Smooth muscle cell (in vitro differentiated cells): ENCODE results near the gene HAUS1. TPM values are rescaled to one million over a fixed set of nuclear protein-coding genes. Genes with fewer than 3 reads are reported as not detected.

ENCODE experiments used
- DNase-seq: peaks from one replicate; lab custom pipeline; 2025; ENCODE audit not compliant: unreplicated experiment; lab: John Stamatoyannopoulos, UW
- H2AFZ ChIP-seq: fragments of 200-600 bp; sonication (generic); 2 replicates; pipeline ENCODE4 v1.6.0; 2016; ENCODE audit warnings: antibody characterized with exemption, low read depth, mild to moderate bottlenecking
- H3F3A ChIP-seq: fragments of 200-600 bp; sonication (generic); 2 replicates; pipeline ENCODE4 v1.6.0; 2017; ENCODE audit warnings: antibody characterized with exemption, low read depth
- H3K27ac ChIP-seq: fragments of 200-600 bp; sonication (generic); 2 replicates; pipeline ENCODE4 v1.5.1; 2016; ENCODE audit warnings: low read depth, mild to moderate bottlenecking
- H3K27me3 ChIP-seq: fragments of 200-600 bp; sonication (generic); 2 replicates; pipeline ENCODE4 v1.6.1; 2016; ENCODE audit warnings: low read depth, mild to moderate bottlenecking
- H3K36me3 ChIP-seq: fragments of 200-600 bp; sonication (generic); 2 replicates; pipeline ENCODE4 v1.5.1; 2016; ENCODE audit warnings: low read depth
- H3K4me1 ChIP-seq: fragments of 200-600 bp; sonication (generic); 2 replicates; pipeline ENCODE4 v1.5.1; 2016; ENCODE audit warnings: low read depth
- H3K4me2 ChIP-seq: fragments of 200-600 bp; sonication (generic); 2 replicates; pipeline ENCODE4 v1.6.0; 2016; ENCODE audit warnings: mild to moderate bottlenecking
- H3K4me3 ChIP-seq: fragments of 200-600 bp; sonication (generic); 2 replicates; pipeline ENCODE4 v1.5.1; 2016; ENCODE audit warnings: mild to moderate bottlenecking
- H3K79me2 ChIP-seq: fragments of 200-600 bp; sonication (generic); 2 replicates; pipeline ENCODE4 v1.6.0; 2016; ENCODE audit warnings: low read depth, mild to moderate bottlenecking
- H3K9ac ChIP-seq: fragments of 200-600 bp; sonication (generic); 2 replicates; pipeline ENCODE4 v1.6.0; 2016; ENCODE audit warnings: low read depth
- H3K9me3 ChIP-seq: fragments of 200-600 bp; sonication (generic); replicated peaks from 2 replicates; pipeline ENCODE4 v1.5.1; 2016; ENCODE audit warnings: low read depth
- H4K20me1 ChIP-seq: fragments of 200-600 bp; sonication (generic); 2 replicates; pipeline ENCODE4 v1.6.0; 2016; ENCODE audit warnings: low read depth
- whole genome bisulfite sequencing: methylation state at CpG from one replicate; pipeline ENCODE4 v1.1.7; 2016; ENCODE audit warnings: low lambda C conversion rate; 5-methylcytosine and 5-hydroxymethylcytosine counted together
- polyA plus RNA-seq: library from polyadenylated mRNA; unstranded; fragments of >200 nt; fragmentation: Nextera tagmentation; extraction: Ambion mirVana; gene quantifications from 2 replicates; pipeline ENCODE4 v1.2.1, GENCODE V29; 2016
- total RNA-seq: library from RNA; depleted of rRNA; stranded (reverse); fragments of >200 nt; gene quantifications from 2 replicates; pipeline ENCODE4 v1.2.3, GENCODE V29; 2014
- TF ChIP-seq, protein P1 (sequence below): fragments of 200-600 bp; sonication (generic); IDR thresholded peaks from 2 replicates; pipeline ENCODE4 v1.5.1; 2017; ENCODE audit warnings: borderline replicate concordance, mild to moderate bottlenecking, antibody characterized with exemption; ENCODE audit not compliant: insufficient read depth, poor library complexity, severe bottlenecking

Gene HAUS1
- total and polyA plus RNA-seq, 2 experiments from 2014 or later, result 44.2 to 50.6 TPM

DNA sequence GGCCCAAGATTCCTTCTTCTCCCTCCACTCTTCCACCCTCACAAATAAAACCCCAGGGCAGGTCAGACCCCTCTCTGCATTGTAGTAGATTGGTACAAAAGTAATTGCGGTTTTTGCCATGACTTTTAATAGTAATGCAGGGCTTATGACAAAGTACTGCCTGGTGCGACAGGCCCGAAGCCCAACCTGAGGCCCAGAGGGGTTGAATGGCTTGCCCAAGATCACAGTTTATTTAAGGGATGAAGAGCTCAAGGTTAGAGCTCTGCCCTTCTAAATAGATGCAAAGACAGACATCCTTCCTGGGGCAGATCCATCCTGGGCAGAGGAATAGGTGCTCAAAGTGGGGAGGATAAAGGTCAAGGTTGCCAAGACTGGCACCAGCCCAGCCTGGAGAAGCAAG is 31.2 kb upstream of the HAUS1 start:
- no peaks in the 10 kb centered on the region for H3K9me3 ChIP-seq

DNA sequence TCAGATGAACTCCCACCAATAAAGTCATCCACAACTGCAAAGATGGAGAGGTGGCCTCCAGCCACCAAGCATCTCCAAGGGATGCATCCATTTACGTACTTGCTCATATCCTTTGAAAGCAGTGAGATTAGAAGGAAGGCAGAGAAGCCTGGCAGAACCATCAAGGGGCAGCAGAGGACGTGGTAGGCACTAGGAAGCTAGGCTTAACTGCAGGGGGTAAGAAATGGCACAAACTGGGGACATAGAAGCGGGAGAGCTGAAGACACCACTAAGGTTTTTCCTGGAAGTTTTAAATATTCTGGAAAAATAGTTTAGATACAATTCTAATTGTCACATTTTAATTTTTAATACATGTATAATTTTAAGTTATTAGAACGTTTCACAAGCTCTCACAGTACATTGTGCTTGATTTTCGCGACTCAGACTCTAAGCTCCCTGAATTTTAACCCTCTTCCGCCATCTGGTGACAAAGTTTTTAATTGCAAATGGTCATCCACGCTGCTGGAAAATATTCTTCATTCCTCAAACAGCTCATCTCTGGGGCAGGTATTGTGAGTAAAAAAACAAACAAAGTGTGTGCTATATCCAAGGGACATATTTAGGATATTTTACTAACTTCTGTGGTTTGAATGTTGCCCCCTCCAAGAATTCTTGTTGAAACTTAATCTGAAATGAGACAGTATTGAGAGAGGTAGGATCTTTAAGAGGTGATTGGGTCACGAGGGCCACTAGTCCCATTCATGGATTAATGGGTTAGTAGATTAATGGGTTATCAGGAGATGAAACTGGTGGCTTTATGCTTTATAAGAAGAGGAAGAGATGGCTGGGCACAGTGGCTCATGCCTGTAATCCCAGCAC is 30.5 kb upstream of the HAUS1 start:
- TF ChIP-seq, protein P1, sequence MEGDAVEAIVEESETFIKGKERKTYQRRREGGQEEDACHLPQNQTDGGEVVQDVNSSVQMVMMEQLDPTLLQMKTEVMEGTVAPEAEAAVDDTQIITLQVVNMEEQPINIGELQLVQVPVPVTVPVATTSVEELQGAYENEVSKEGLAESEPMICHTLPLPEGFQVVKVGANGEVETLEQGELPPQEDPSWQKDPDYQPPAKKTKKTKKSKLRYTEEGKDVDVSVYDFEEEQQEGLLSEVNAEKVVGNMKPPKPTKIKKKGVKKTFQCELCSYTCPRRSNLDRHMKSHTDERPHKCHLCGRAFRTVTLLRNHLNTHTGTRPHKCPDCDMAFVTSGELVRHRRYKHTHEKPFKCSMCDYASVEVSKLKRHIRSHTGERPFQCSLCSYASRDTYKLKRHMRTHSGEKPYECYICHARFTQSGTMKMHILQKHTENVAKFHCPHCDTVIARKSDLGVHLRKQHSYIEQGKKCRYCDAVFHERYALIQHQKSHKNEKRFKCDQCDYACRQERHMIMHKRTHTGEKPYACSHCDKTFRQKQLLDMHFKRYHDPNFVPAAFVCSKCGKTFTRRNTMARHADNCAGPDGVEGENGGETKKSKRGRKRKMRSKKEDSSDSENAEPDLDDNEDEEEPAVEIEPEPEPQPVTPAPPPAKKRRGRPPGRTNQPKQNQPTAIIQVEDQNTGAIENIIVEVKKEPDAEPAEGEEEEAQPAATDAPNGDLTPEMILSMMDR, result peak; percentile 64
- no peaks in the 10 kb centered on the region for H3K27me3 ChIP-seq
- no peak overlapping the region for H3K27ac ChIP-seq
- H2AFZ ChIP-seq, result no peak overlapping the region
- H3K9me3 ChIP-seq, result no peaks in the 10 kb centered on the region
- no peaks in the 10 kb centered on the region for H3K79me2 ChIP-seq
- no peak for DNase-seq
- no peaks in the 10 kb centered on the region for H3K36me3 ChIP-seq
- H3K4me2 ChIP-seq, result no peak overlapping the region
- H3K4me1 ChIP-seq, result peaks cover 4% of the 10 kb centered on the region
- no peaks in the 10 kb centered on the region for H4K20me1 ChIP-seq
- H3F3A ChIP-seq, result peaks cover 23% of the 10 kb centered on the region
- 30% methylated on average over 9 of the region's 9 CpGs for WGBS
- no peak overlapping the region for H3K4me3 ChIP-seq
- H3K9ac ChIP-seq, result no peak overlapping the region

More for the DNA sequence above, 31.2 kb upstream of the HAUS1 start:
- no peak overlapping the region for H3K9ac ChIP-seq
- peaks cover 4% of the 10 kb centered on the region for H3K4me1 ChIP-seq
- WGBS, result 93% methylated on average over 3 of the region's 3 CpGs
- TF ChIP-seq, protein P1, result no peak
- no peak overlapping the region for H3K4me3 ChIP-seq
- H3K79me2 ChIP-seq, result no peaks in the 10 kb centered on the region
- H3K27ac ChIP-seq, result no peak overlapping the region
- H2AFZ ChIP-seq, result no peak overlapping the region
- no peak for DNase-seq
- no peaks in the 10 kb centered on the region for H3K36me3 ChIP-seq
- H3K27me3 ChIP-seq, result no peaks in the 10 kb centered on the region
- H4K20me1 ChIP-seq, result no peaks in the 10 kb centered on the region
- H3K4me2 ChIP-seq, result no peak overlapping the region
- H3F3A ChIP-seq, result peaks cover 23% of the 10 kb centered on the region

DNA sequence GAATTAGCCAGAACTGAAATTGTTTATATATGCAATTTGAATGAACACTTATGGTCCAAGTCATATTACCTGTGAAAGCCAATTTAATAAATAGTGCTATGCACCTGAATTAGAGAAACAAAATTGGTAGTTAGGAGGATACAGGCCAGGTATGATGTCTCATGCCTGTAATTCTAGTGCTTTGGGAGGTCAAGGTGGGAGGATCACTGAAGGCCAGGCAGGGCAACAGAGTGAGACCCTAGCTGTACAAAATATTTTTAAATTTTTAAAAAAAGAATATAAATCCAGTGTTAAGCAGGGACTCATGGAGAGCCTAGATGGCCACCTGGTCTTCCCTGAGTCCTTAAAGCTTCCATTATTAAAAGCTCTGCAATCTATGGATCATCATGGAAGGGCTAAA is 24.8 kb upstream of the HAUS1 start:
- H3K27ac ChIP-seq, result no peak overlapping the region
- TF ChIP-seq, protein P1, result no peak
- H3K27me3 ChIP-seq, result no peaks in the 10 kb centered on the region
- H2AFZ ChIP-seq, result no peak overlapping the region
- no peak overlapping the region for H3K4me2 ChIP-seq
- DNase-seq, result no peak
- no peaks in the 10 kb centered on the region for H3K9me3 ChIP-seq
- H3K79me2 ChIP-seq, result peaks cover 3% of the 10 kb centered on the region
- H3K36me3 ChIP-seq, result peaks cover 30% of the 10 kb centered on the region
- H4K20me1 ChIP-seq, result peaks cover 20% of the 10 kb centered on the region
- H3K4me1 ChIP-seq, result no peaks in the 10 kb centered on the region
- no peak overlapping the region for H3K4me3 ChIP-seq
- no peak overlapping the region for H3K9ac ChIP-seq
- H3F3A ChIP-seq, result peaks cover 33% of the 10 kb centered on the region

DNA sequence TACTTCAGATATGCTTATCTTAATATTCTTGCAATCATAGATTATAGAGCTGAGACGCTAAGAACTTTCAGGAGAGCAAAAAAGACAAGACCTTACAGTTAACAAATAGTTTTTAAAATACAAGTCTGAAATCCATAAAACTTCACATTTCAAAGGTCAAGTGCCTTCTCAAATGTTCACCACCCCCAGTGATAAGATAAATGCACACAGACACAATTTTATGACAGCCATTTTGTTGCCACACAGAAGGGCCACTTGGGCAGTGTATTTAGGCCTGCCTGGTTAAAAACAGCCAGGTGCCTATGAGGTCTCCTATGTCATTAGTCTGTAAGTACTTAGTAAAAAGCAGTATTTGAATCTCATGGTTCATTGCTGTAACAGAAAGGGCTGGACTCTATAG is 24.0 kb upstream of the HAUS1 start:
- WGBS, result 80% methylated on average over 1 of the region's 1 CpG
- H3K9ac ChIP-seq, result no peak overlapping the region
- peaks cover 3% of the 10 kb centered on the region for H3K79me2 ChIP-seq
- no peaks in the 10 kb centered on the region for H3K9me3 ChIP-seq
- TF ChIP-seq, protein P1, result no peak
- H3K36me3 ChIP-seq, result peaks cover 39% of the 10 kb centered on the region
- H3K27ac ChIP-seq, result peak overlapping the region; percentile 11
- peaks cover 26% of the 10 kb centered on the region for H3F3A ChIP-seq
- H3K27me3 ChIP-seq, result no peaks in the 10 kb centered on the region
- H3K4me3 ChIP-seq, result no peak overlapping the region
- no peaks in the 10 kb centered on the region for H3K4me1 ChIP-seq
- DNase-seq, result no peak
- no peak overlapping the region for H3K4me2 ChIP-seq
- H2AFZ ChIP-seq, result no peak overlapping the region
- H4K20me1 ChIP-seq, result peaks cover 24% of the 10 kb centered on the region
